Endothelial cell of umbilical vein (primary cell): ENCODE data around the gene GOLT1A. TPM values are rescaled to one million over a fixed set of nuclear protein-coding genes. Genes with fewer than 3 reads are reported as not detected.

Experiments used
- BruUV-seq: library from RNA; stranded (reverse); fragments of 400-500 nt; replicated peaks from 2 replicates; lab custom pipeline; 2021; lab: Mats Ljungman, UMichigan
- CTCF ChIA-PET: fragments of 300-600, 350-600 bp; sonication (Branson Sonifier 250); formaldehyde crosslinking; loops from one replicate; lab custom pipeline; 2021; ENCODE audit warnings: antibody characterized with exemption, inconsistent platforms; lab: Charles Lee
- POLR2A ChIA-PET: fragments of 300-600, 350-600 bp; sonication (Branson Sonifier 250); formaldehyde crosslinking; loops from one replicate; lab custom pipeline; 2021; ENCODE audit warnings: antibody characterized with exemption, inconsistent platforms; lab: Charles Lee
- DNase-seq: peaks from one replicate; pipeline ENCODE4 v3.0.0-alpha.2; 2011; ENCODE audit warnings: low read depth, low spot score
- FAIRE-seq: peaks from 2 replicates; lab custom pipeline; 2011; peaks lifted over from hg19 to GRCh38; lab: Jason Lieb, UNC
- H2AFZ ChIP-seq: 2 replicates; pipeline ENCODE4 v1.6.0; 2012; ENCODE audit warnings: low read depth, low read length, control low read depth, inconsistent platforms
- H3K27ac ChIP-seq: 2 replicates; pipeline ENCODE4 v1.5.1; 2011; ENCODE audit warnings: low read depth, mild to moderate bottlenecking, control low read depth, low read length, moderate library complexity; ENCODE audit not compliant: insufficient read depth
- H3K27me3 ChIP-seq, 2 experiments: 2 replicates each; pipeline versions ENCODE4 v1.6.0 to v1.6.1; 2011; ENCODE audit warnings: low read length in 2 of 2, mixed read lengths in 1 of 2; ENCODE audit not compliant: control insufficient read depth in 2 of 2, insufficient read depth in 2 of 2
- H3K36me3 ChIP-seq, 2 experiments: 2 replicates in 1 of 2; 3 replicates in 1 of 2; pipeline ENCODE4 v1.5.1; 2011; ENCODE audit warnings: low read length in 2 of 2, mild to moderate bottlenecking in 1 of 2, moderate library complexity in 1 of 2; ENCODE audit not compliant: control insufficient read depth in 2 of 2, insufficient read depth in 2 of 2; ENCODE audit errors: extremely low read depth in 1 of 2
- H3K4me1 ChIP-seq: 3 replicates; pipeline ENCODE4 v1.5.1; 2011; ENCODE audit warnings: mild to moderate bottlenecking, low read length; ENCODE audit not compliant: control insufficient read depth, insufficient read depth; ENCODE audit errors: extremely low read depth
- H3K4me2 ChIP-seq: 2 replicates; pipeline ENCODE4 v1.6.1; 2011; ENCODE audit warnings: low read length, control low read depth, mixed read lengths; ENCODE audit not compliant: insufficient read depth
- H3K4me3 ChIP-seq, 3 experiments: fragments of 200-600 bp in 1 of 3; sonication (generic), shearing (Covaris generic) in 1 of 3; replicated peaks in 1 of 3; 2 replicates each; pipeline ENCODE4 v1.5.1; 2011 to 2016; ENCODE audit warnings: control low read depth in 3 of 3, low read length in 3 of 3, mild to moderate bottlenecking in 2 of 3, inconsistent platforms in 1 of 3, low read depth in 1 of 3, moderate library complexity in 1 of 3; ENCODE audit not compliant: insufficient read depth in 1 of 3
- H3K79me2 ChIP-seq: 2 replicates; pipeline ENCODE4 v1.6.0; 2012; ENCODE audit warnings: low read length, inconsistent platforms; ENCODE audit not compliant: control insufficient read depth, insufficient read depth
- H3K9ac ChIP-seq: replicated peaks from 2 replicates; pipeline ENCODE3; 2011; ENCODE audit warnings: low read length, control low read depth; ENCODE audit not compliant: insufficient read depth; ENCODE audit errors: extremely low read depth
- H3K9me1 ChIP-seq: replicated peaks from 3 replicates; pipeline ENCODE4 v1.6.0; 2011; ENCODE audit warnings: mild to moderate bottlenecking, low read length; ENCODE audit not compliant: control insufficient read depth, insufficient read depth; ENCODE audit errors: extremely low read depth
- H3K9me3 ChIP-seq: replicated peaks from 2 replicates; pipeline ENCODE4 v1.5.1; 2012; ENCODE audit warnings: low read length, inconsistent platforms; ENCODE audit not compliant: control insufficient read depth, insufficient read depth
- H4K20me1 ChIP-seq: replicated peaks from 2 replicates; pipeline ENCODE3; 2011; ENCODE audit warnings: mild to moderate bottlenecking, low read length; ENCODE audit not compliant: control insufficient read depth, insufficient read depth; ENCODE audit errors: extremely low read depth
- EZH2 ChIP-seq: IDR thresholded peaks from 2 replicates; pipeline ENCODE4 v1.6.1; 2012; ENCODE audit warnings: borderline replicate concordance, low read depth, mild to moderate bottlenecking, moderate library complexity, low read length, inconsistent platforms; ENCODE audit not compliant: severe bottlenecking
- FOS ChIP-seq: IDR thresholded peaks from 2 replicates; pipeline ENCODE4 v1.6.1; 2011; ENCODE audit warnings: mild to moderate bottlenecking, low read length, moderate library complexity, borderline replicate concordance; ENCODE audit not compliant: insufficient read depth
- GATA2 ChIP-seq: IDR thresholded peaks from 2 replicates; pipeline ENCODE4 v1.7.0; 2011; ENCODE audit warnings: low read depth, mild to moderate bottlenecking, moderate library complexity, mixed read lengths, low read length; ENCODE audit not compliant: insufficient read length, insufficient read depth
- JUN ChIP-seq: IDR thresholded peaks from 2 replicates; pipeline ENCODE4 v1.6.1; 2011; ENCODE audit warnings: borderline replicate concordance, low read depth; ENCODE audit not compliant: insufficient read length, insufficient read depth
- MYC ChIP-seq: IDR thresholded peaks from one replicate; pipeline ENCODE4 v1.6.1; 2011; ENCODE audit warnings: mild to moderate bottlenecking, low read depth, low read length
- POLR2A ChIP-seq: IDR thresholded peaks from 2 replicates; pipeline ENCODE4 v1.6.1; 2012; ENCODE audit warnings: low read depth, mild to moderate bottlenecking, control low read depth, low read length
- POLR2AphosphoS5 ChIP-seq: IDR thresholded peaks from 2 replicates; pipeline ENCODE4 v1.6.1; 2012; ENCODE audit warnings: low read depth, mild to moderate bottlenecking, control low read depth, low read length, moderate library complexity; ENCODE audit not compliant: insufficient read depth
- dilution Hi-C: fragments of 300-500 bp; cut with MboI; formaldehyde crosslinking; loops from one replicate; pipeline ENCODE4 v1.15.0; 2019; ENCODE audit warnings: low sequenced_read_pairs; ENCODE audit not compliant: extremely low pct_ligation_motif_present
- intact Hi-C: fragments of 100-400 bp; cut with micrococcal nuclease; formaldehyde crosslinking; loops from one replicate; pipeline ENCODE4 v1.10.0; 2022
- polyA plus RNA-seq, 4 experiments: library from polyadenylated mRNA; depleted of rRNA in 3 of 4; stranded (reverse) in 3 of 4; unstranded in 1 of 4; fragments of >200 nt; gene quantifications; 2 replicates each; pipeline versions ENCODE4 v1.2.1 to v1.2.3, GENCODE V29; 2011 to 2012; ENCODE audit warnings: missing spikeins in 1 of 4
- total RNA-seq: library from RNA; stranded (reverse); gene quantifications from 2 replicates; pipeline ENCODE4 v1.2.3, GENCODE V29; 2021
- TF ChIP-seq, protein P1 (sequence below), 2 donors: IDR thresholded peaks; 1 replicate in 1 of 2; 2 replicates in 1 of 2; pipeline ENCODE4 v1.5.1; 2011; ENCODE audit warnings: low read length in 2 of 2, mild to moderate bottlenecking in 2 of 2, moderate library complexity in 2 of 2, control low read depth in 1 of 2, inconsistent platforms in 1 of 2, low read depth in 1 of 2; ENCODE audit not compliant: insufficient read depth in 1 of 2; ENCODE audit errors: extremely low read depth in 1 of 2
- TF ChIP-seq, protein P2 (sequence below): IDR thresholded peaks from 2 replicates; pipeline ENCODE4 v1.6.1; 2011; ENCODE audit not compliant: insufficient read depth, insufficient read length

The GOLT1A gene
- total and polyA plus RNA-seq, 2 donors (not counting 3 experiments of a cell fraction or from before 2014, with no cell fraction given), result not detected

DNA sequence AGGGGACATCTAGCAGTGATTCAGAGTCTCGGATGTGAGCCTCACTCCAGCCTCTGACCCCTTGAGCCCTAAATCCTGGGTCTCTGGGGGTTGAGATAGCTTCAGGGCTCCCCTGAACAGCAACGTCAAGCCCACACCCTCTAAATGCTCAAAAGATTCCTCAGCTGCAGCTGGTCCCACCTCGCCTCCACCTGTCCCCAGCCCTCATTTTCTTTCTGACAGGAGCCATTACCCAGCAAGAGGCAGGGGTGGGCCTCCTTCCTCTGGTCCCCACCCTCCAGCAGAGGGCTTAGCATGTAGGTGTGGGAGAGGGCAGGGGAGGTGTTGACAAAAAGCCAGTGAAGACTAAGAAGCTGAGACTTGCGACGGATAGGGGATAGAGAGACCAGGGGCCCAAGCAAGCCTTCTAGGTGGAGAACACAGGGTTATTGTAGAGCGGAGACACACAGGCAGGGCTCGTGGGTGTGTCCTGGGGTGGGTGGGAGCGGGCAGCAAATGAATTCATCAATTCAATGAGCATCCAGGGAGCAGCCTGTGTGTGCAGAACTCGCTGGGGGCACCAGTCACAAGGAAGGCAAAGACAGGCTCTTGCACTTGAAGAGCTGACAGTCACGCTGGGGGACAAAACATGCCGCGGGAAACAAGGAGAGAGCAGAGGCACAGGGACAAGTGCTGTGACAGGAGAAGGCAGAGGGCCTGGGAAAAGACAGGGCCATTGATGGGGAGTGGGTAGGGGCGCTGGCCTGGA is 48.9 kb upstream of the GOLT1A start:
- Histone ChIP-seq H3K36me3 (no peaks in the 10 kb centered on the region), H3K27ac (no peak overlapping the region), H3K9me1 (no peaks in the 10 kb centered on the region), H4K20me1 (no peaks in the 10 kb centered on the region), H3K27me3 (no peaks in the 10 kb centered on the region), H3K9ac (no peak overlapping the region), H2AFZ (no peak overlapping the region), H3K4me1 (peaks cover 4% of the 10 kb centered on the region), H3K79me2 (no peaks in the 10 kb centered on the region), H3K4me3 (no peak overlapping the region), H3K4me2 (no peak overlapping the region), H3K9me3 (no peaks in the 10 kb centered on the region)
- BruUV-seq, result no TSS peak
- DNase-seq, result no peak
- POLR2A ChIA-PET, result no interaction called here
- no peak for FAIRE-seq
- CTCF ChIA-PET, result interaction anchor here (0.7 to 9.8 kb wide), 8 partner anchors 10 to 98 kb away, joined by 3 to 318 read pairs (median 4); partner anchors contain the start of gene PLEKHA6
- intact Hi-C loops, result no loop called here
- TF ChIP-seq GATA2, result no peak
- TF ChIP-seq POLR2A, result no peak
- TF ChIP-seq EZH2, result no peak
- TF ChIP-seq JUN, result no peak
- TF ChIP-seq, protein P1, sequence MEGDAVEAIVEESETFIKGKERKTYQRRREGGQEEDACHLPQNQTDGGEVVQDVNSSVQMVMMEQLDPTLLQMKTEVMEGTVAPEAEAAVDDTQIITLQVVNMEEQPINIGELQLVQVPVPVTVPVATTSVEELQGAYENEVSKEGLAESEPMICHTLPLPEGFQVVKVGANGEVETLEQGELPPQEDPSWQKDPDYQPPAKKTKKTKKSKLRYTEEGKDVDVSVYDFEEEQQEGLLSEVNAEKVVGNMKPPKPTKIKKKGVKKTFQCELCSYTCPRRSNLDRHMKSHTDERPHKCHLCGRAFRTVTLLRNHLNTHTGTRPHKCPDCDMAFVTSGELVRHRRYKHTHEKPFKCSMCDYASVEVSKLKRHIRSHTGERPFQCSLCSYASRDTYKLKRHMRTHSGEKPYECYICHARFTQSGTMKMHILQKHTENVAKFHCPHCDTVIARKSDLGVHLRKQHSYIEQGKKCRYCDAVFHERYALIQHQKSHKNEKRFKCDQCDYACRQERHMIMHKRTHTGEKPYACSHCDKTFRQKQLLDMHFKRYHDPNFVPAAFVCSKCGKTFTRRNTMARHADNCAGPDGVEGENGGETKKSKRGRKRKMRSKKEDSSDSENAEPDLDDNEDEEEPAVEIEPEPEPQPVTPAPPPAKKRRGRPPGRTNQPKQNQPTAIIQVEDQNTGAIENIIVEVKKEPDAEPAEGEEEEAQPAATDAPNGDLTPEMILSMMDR (IDR thresholded peaks at IDR 0.05; ENCODE audit: extremely low read depth in 1 of 2, insufficient read depth in 1 of 2, low read depth in 1 of 2, low read length in 2 of 2), result no peak
- no peak for TF ChIP-seq MYC
- no peak for TF ChIP-seq POLR2AphosphoS5
- no peak for TF ChIP-seq FOS
- TF ChIP-seq, protein P2, sequence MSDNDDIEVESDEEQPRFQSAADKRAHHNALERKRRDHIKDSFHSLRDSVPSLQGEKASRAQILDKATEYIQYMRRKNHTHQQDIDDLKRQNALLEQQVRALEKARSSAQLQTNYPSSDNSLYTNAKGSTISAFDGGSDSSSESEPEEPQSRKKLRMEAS, result no peak
- dilution Hi-C loops, result no loop called here
